Sigmoid colon (tissue), 7 donors: ENCODE results near the gene VWA3B. TPM values are rescaled to one million over a fixed set of nuclear protein-coding genes. Genes with fewer than 3 reads are reported as not detected.

ENCODE experiments used
- DNase-seq: peaks from one replicate; pipeline ENCODE4 v3.0.0-alpha.2; 2019
- H3K27ac ChIP-seq, 4 donors: fragments of 200-600 bp; sonication (generic); one replicate each; pipeline ENCODE4 v1.5.1; 2016 to 2019; ENCODE audit warnings: mild to moderate bottlenecking in 1 of 4
- H3K27me3 ChIP-seq, 3 donors: fragments of 200-600 bp; sonication (generic); one replicate each; pipeline ENCODE4 v1.5.1; 2019; ENCODE audit warnings: mild to moderate bottlenecking in 1 of 3
- H3K36me3 ChIP-seq, 4 donors: fragments of 200-600 bp; sonication (generic); one replicate each; pipeline ENCODE4 v1.5.1; 2016 to 2019
- H3K4me1 ChIP-seq, 4 donors: fragments of 200-600 bp; sonication (generic); one replicate each; pipeline ENCODE4 v1.5.1; 2017 to 2019
- H3K4me3 ChIP-seq, 4 donors: fragments of 200-600 bp; sonication (generic); one replicate each; pipeline ENCODE4 v1.5.1; 2017 to 2019; ENCODE audit warnings: mild to moderate bottlenecking in 2 of 4, moderate library complexity in 1 of 4
- H3K9me3 ChIP-seq, 4 donors: fragments of 200-600 bp in 3 of 4; sonication (generic) in 3 of 4; one replicate each; pipeline versions ENCODE4 v1.5.1 to v1.6.1; 2013 to 2019
- CTCF ChIP-seq, 4 experiments: fragments of 450-650 bp in 3 of 4; fragments of 200-600 bp in 1 of 4; IDR thresholded peaks; one replicate each; pipeline ENCODE4 v1.5.1; 2016 to 2019; ENCODE audit warnings: antibody characterized with exemption in 4 of 4, mild to moderate bottlenecking in 3 of 4, moderate library complexity in 2 of 4
- EP300 ChIP-seq, 4 donors: sonication (generic); formaldehyde crosslinking; IDR thresholded peaks; one replicate each; pipeline ENCODE4 v1.6.1; 2017; ENCODE audit warnings: antibody characterized with exemption in 4 of 4
- POLR2A ChIP-seq, 2 donors: fragments of 450-650 bp; IDR thresholded peaks; one replicate each; pipeline ENCODE4 v1.6.1; 2016; ENCODE audit warnings: antibody characterized with exemption in 2 of 2, mild to moderate bottlenecking in 2 of 2, moderate library complexity in 2 of 2
- POLR2AphosphoS5 ChIP-seq, 4 donors: sonication (generic); formaldehyde crosslinking; IDR thresholded peaks; one replicate each; pipeline ENCODE4 v1.6.1; 2017; ENCODE audit warnings: antibody characterized with exemption in 4 of 4
- WGBS, 2 donors: extraction: QIAGEN DNeasy Blood & Tissue Kit; methylation state at CpG; one replicate each; pipeline ENCODE4 v1.1.7; 2013; 5-methylcytosine and 5-hydroxymethylcytosine counted together
- intact Hi-C: fragments of 100-400 bp; cut with DNase I; formaldehyde crosslinking; loops from one replicate; pipeline ENCODE4 v1.15.1; 2023
- polyA plus RNA-seq, 3 donors: library from polyadenylated mRNA; stranded (reverse); fragments of 200-250 nt; gene quantifications; one replicate each; pipeline ENCODE4 v1.2.3, GENCODE V29; 2013
- total RNA-seq, 4 donors: library from RNA; depleted of rRNA; stranded (reverse); fragments of >200 nt; gene quantifications; one replicate each; pipeline ENCODE4 v1.1.0, GENCODE V29; 2016
- donor health status: healthy with polysubstance abuse.
- donor health status: Bipolar disorder and iron deficiency.
- donor health status: healthy.

Gene VWA3B
- total and polyA plus RNA-seq, 7 donors = 0.55 to 1.4 (median 1.2) TPM; not detected in 3

GRCh38 chr2:98180456-98180855, 93.5 kb downstream of the VWA3B start:
- Histone ChIP-seq H3K9me3 (no peaks in the 10 kb centered on the region), H3K4me1 (no peaks in the 10 kb centered on the region), H3K27ac (no peak overlapping the region), H3K27me3 (no peaks in the 10 kb centered on the region), H3K36me3 (no peaks in the 10 kb centered on the region), H3K4me3 (no peak overlapping the region)
- intact Hi-C loops = no loop called here
- DNase-seq = no peak
- TF ChIP-seq EP300 (IDR thresholded peaks at IDR 0.05) = no peak
- no peak for TF ChIP-seq CTCF (IDR thresholded peaks at IDR 0.05)
- TF ChIP-seq POLR2A (IDR thresholded peaks at IDR 0.05) = no peak
- no peak for TF ChIP-seq POLR2AphosphoS5 (IDR thresholded peaks at IDR 0.05)
- WGBS, 2 donors = 93 to 94% methylated on average over 2 of the region's 2 CpGs

- no peaks in the 10 kb centered on the region for H3K4me1 ChIP-seq
- no peak overlapping the region for H3K27ac ChIP-seq
- TF ChIP-seq POLR2AphosphoS5 (IDR thresholded peaks at IDR 0.05) (no peak), EP300 (IDR thresholded peaks at IDR 0.05) (no peak), CTCF (IDR thresholded peaks at IDR 0.05) (no peak), POLR2A (IDR thresholded peaks at IDR 0.05) (no peak)
- no peak for DNase-seq
- 97 to 98% methylated on average over 3 of the region's 3 CpGs for WGBS, 2 donors
- no peaks in the 10 kb centered on the region for H3K36me3 ChIP-seq
- no peaks in the 10 kb centered on the region for H3K9me3 ChIP-seq
- H3K4me3 ChIP-seq = no peak overlapping the region
- no peaks in the 10 kb centered on the region for H3K27me3 ChIP-seq
- intact Hi-C loops = no loop called here
Measured at GRCh38 chr2:98181346-98181745, 94.4 kb downstream of the VWA3B start.

DNA sequence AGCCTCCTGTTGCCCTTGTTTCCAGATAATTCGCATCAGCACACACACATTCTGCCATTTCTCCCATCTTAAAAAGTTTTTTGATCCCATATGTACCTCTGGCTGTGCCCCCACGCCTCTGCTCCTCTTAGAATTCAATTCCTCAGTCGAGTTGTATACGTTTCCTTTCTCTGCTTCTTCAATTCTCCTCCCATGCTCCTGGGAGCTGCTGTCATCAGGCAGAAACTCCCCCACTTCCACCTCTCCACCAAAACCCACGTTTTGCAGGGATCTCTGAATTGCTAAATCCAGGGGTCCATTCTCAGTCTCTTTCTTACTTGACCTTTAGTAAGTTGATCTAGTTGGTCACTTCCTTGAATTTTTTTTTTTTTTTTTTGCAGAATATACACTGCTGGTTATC, 98.8 kb downstream of the VWA3B start:
- no peaks in the 10 kb centered on the region for H3K36me3 ChIP-seq
- WGBS, 2 donors = 72 to 79% methylated on average over 5 of the region's 5 CpGs
- intact Hi-C loops = no loop called here

GRCh38 chr2:98187194-98187593, 100.2 kb downstream of the VWA3B start:
- H3K27me3 ChIP-seq = no peaks in the 10 kb centered on the region

More for the DNA sequence above, 98.8 kb downstream of the VWA3B start:
- no peak overlapping the region for H3K27ac ChIP-seq
- no peak overlapping the region for H3K4me3 ChIP-seq
- DNase-seq = no peak
- no peaks in the 10 kb centered on the region for H3K4me1 ChIP-seq
- TF ChIP-seq POLR2AphosphoS5 (IDR thresholded peaks at IDR 0.05) (no peak), EP300 (IDR thresholded peaks at IDR 0.05) (no peak), POLR2A (IDR thresholded peaks at IDR 0.05) (no peak), CTCF (IDR thresholded peaks at IDR 0.05) (no peak)
- no peaks in the 10 kb centered on the region for H3K9me3 ChIP-seq
- no peaks in the 10 kb centered on the region for H3K27me3 ChIP-seq

More at GRCh38 chr2:98187194-98187593, 100.2 kb downstream of the VWA3B start:
- no peaks in the 10 kb centered on the region for H3K9me3 ChIP-seq
- peaks cover 0 to 9% (median 3%) of the 10 kb centered on the region in 4 donors for H3K4me1 ChIP-seq
- intact Hi-C loops = no loop called here
- H3K4me3 ChIP-seq = no peak overlapping the region
- no peak for DNase-seq
- no peak overlapping the region for H3K27ac ChIP-seq
- 93 to 94% methylated on average over 9 of the region's 9 CpGs for WGBS, 2 donors
- TF ChIP-seq CTCF (IDR thresholded peaks at IDR 0.05) (no peak), POLR2AphosphoS5 (IDR thresholded peaks at IDR 0.05) (no peak), EP300 (IDR thresholded peaks at IDR 0.05) (no peak), POLR2A (IDR thresholded peaks at IDR 0.05) (no peak)
- no peaks in the 10 kb centered on the region for H3K36me3 ChIP-seq
